HepG2 (cell line): ENCODE measurements around the gene TMEM185B. TPM values are rescaled to one million over a fixed set of nuclear protein-coding genes. Genes with fewer than 3 reads are reported as not detected.

Source experiments
- ATAC-seq: fragments of 200-7000 bp; cut with Tn5 transposase; 3 replicates; pipeline ENCODE4 v1.9.1; 2020; ENCODE audit warnings: mild to moderate bottlenecking, moderate library complexity
- BruUV-seq: library from RNA; stranded (reverse); fragments of 400-500 nt; replicated peaks from 2 replicates; lab custom pipeline; 2021; lab: Mats Ljungman, UMichigan
- CTCF ChIA-PET: fragments of 300-600 bp; formaldehyde crosslinking; extraction: SDS; loops from one replicate; lab custom pipeline; 2021; ENCODE audit warnings: low total read pairs, inconsistent platforms, low intra/inter-chr PET ratio; lab: Yijun Ruan, JAX
- POLR2A ChIA-PET: fragments of 350-600 bp; sonication (Branson Sonifier 250); formaldehyde crosslinking; loops from one replicate; lab custom pipeline; 2020; ENCODE audit warnings: antibody characterized with exemption, inconsistent platforms; lab: Yijun Ruan, JAX
- DNase-seq: peaks from one replicate; pipeline ENCODE4 v3.0.0-alpha.2; 2015; ENCODE audit warnings: low spot score
- FAIRE-seq: peaks from 3 replicates; lab custom pipeline; 2011; peaks lifted over from hg19 to GRCh38; lab: Jason Lieb, UNC
- H2AFZ ChIP-seq: one replicate; pipeline ENCODE4 v1.6.1; 2011; ENCODE audit warnings: low read length, inconsistent platforms
- H3K27ac ChIP-seq: fragments of 300-600 bp; 3 replicates; pipeline ENCODE4 v1.8.0; 2011; ENCODE audit warnings: mixed run types, mild to moderate bottlenecking, mixed read lengths, low read length, inconsistent platforms; ENCODE audit not compliant: insufficient read depth; ENCODE audit errors: extremely low read length
- H3K27me3 ChIP-seq, 2 experiments: fragments of 200-600 bp in 1 of 2; 2 replicates in 1 of 2; 3 replicates in 1 of 2; pipeline versions ENCODE4 v1.6.0 to v1.8.0; 2011; ENCODE audit warnings: low read length in 2 of 2, mild to moderate bottlenecking in 2 of 2, moderate library complexity in 2 of 2, inconsistent platforms in 1 of 2; ENCODE audit not compliant: insufficient read depth in 2 of 2, control insufficient read depth in 1 of 2
- H3K36me3 ChIP-seq, 2 experiments: fragments of 200-600 bp in 1 of 2; replicated peaks in 1 of 2; 2 replicates in 1 of 2; 3 replicates in 1 of 2; pipeline versions ENCODE4 v1.5.1 to v1.8.0; 2011; ENCODE audit warnings: low read length in 2 of 2, inconsistent platforms in 1 of 2; ENCODE audit not compliant: insufficient read depth in 2 of 2, control insufficient read depth in 1 of 2
- H3K4me1 ChIP-seq: 2 replicates; pipeline ENCODE4 v1.5.1; 2012; ENCODE audit warnings: low read length, inconsistent platforms; ENCODE audit not compliant: insufficient read depth
- H3K4me2 ChIP-seq: 2 replicates; pipeline ENCODE4 v1.6.0; 2011; ENCODE audit warnings: low read depth, low read length, inconsistent platforms
- H3K4me3 ChIP-seq, 3 experiments: fragments of 200-600 bp in 1 of 3; sonication (generic), shearing (Covaris generic) in 1 of 3; replicated peaks in 1 of 3; 2 replicates each; pipeline ENCODE4 v1.5.1; 2011 to 2016; ENCODE audit warnings: low read length in 3 of 3, inconsistent platforms in 2 of 3, low read depth in 2 of 3, mild to moderate bottlenecking in 2 of 3, control low read depth in 1 of 3, mixed read lengths in 1 of 3; ENCODE audit not compliant: insufficient read depth in 1 of 3
- H3K79me2 ChIP-seq: one replicate; pipeline ENCODE4 v1.6.1; 2011; ENCODE audit warnings: low read length, inconsistent platforms; ENCODE audit not compliant: insufficient read depth
- H3K9ac ChIP-seq: 2 replicates; pipeline ENCODE4 v1.6.0; 2011; ENCODE audit warnings: mild to moderate bottlenecking, low read depth, low read length, inconsistent platforms; ENCODE audit not compliant: insufficient read depth
- H3K9me3 ChIP-seq: 2 replicates; pipeline ENCODE4 v1.5.1; 2012; ENCODE audit warnings: mild to moderate bottlenecking, low read length
- H4K20me1 ChIP-seq: 2 replicates; pipeline ENCODE4 v1.6.0; 2011; ENCODE audit warnings: inconsistent platforms, mild to moderate bottlenecking, low read length, moderate library complexity; ENCODE audit not compliant: insufficient read depth
- ATF7 ChIP-seq, 2 experiments: fragments of 450-650 bp in 1 of 2; sonication (generic) in 1 of 2; formaldehyde crosslinking in 1 of 2; IDR thresholded peaks; 2 replicates each; pipeline versions ENCODE4 v1.4.0 to v1.6.1; 2016 to 2020; ENCODE audit warnings: antibody characterized with exemption in 1 of 2, mild to moderate bottlenecking in 1 of 2, missing genetic modification reagents in 1 of 2
- CAMTA2 ChIP-seq: sonication (generic); formaldehyde crosslinking; IDR thresholded peaks from 2 replicates; pipeline ENCODE4 v1.4.0; 2020; ENCODE audit warnings: mild to moderate bottlenecking, missing genetic modification reagents, borderline replicate concordance
- EEA1 ChIP-seq: sonication (generic); formaldehyde crosslinking; IDR thresholded peaks from 2 replicates; pipeline ENCODE4 v1.5.1; 2020; ENCODE audit warnings: mild to moderate bottlenecking, missing genetic modification reagents, borderline replicate concordance
- FOXK2 ChIP-seq: fragments of 450-650 bp; IDR thresholded peaks from 2 replicates; pipeline ENCODE4 v1.6.1; 2016
- FOXO1 ChIP-seq: sonication (generic); formaldehyde crosslinking; IDR thresholded peaks from 2 replicates; pipeline ENCODE4 v1.4.0; 2020; ENCODE audit warnings: missing genetic modification reagents
- NCOA1 ChIP-seq: sonication (generic); formaldehyde crosslinking; IDR thresholded peaks from 2 replicates; pipeline ENCODE4 v1.9.0; 2021; ENCODE audit warnings: missing genetic modification reagents
- SIN3B ChIP-seq: fragments of 150-350 bp; IDR thresholded peaks from 2 replicates; pipeline ENCODE4 v1.6.1; 2014; ENCODE audit warnings: low read length
- TBX3 ChIP-seq: fragments of 450-650 bp; IDR thresholded peaks from 2 replicates; pipeline ENCODE4 v1.6.1; 2017; ENCODE audit warnings: antibody characterized with exemption, mild to moderate bottlenecking, inconsistent platforms, borderline replicate concordance
- TMF1 ChIP-seq: sonication (generic); formaldehyde crosslinking; IDR thresholded peaks from 2 replicates; pipeline ENCODE4 v1.8.1; 2022; ENCODE audit warnings: low read depth, missing genetic modification reagents
- TOE1 ChIP-seq: sonication (generic); formaldehyde crosslinking; IDR thresholded peaks from 2 replicates; pipeline ENCODE4 v1.4.0; 2020; ENCODE audit warnings: mild to moderate bottlenecking, missing genetic modification reagents
- ZBTB21 ChIP-seq: sonication (generic); formaldehyde crosslinking; IDR thresholded peaks from 2 replicates; pipeline ENCODE4 v1.4.0; 2020; ENCODE audit warnings: missing genetic modification reagents
- ZIK1 ChIP-seq: sonication (generic); formaldehyde crosslinking; IDR thresholded peaks from 2 replicates; pipeline ENCODE4 v1.5.0; 2020; ENCODE audit warnings: mild to moderate bottlenecking, low read depth, missing genetic modification reagents, borderline replicate concordance
- ZNF557 ChIP-seq: sonication (generic); formaldehyde crosslinking; IDR thresholded peaks from 2 replicates; pipeline ENCODE4 v1.4.0; 2020; ENCODE audit warnings: missing genetic modification reagents
- ZNF607 ChIP-seq: sonication (generic); formaldehyde crosslinking; IDR thresholded peaks from 2 replicates; pipeline ENCODE4 v1.5.1; 2020; ENCODE audit warnings: missing genetic modification reagents, mild to moderate bottlenecking, borderline replicate concordance
- WGBS: methylation state at CpG from one replicate; pipeline ENCODE4 v1.1.6; 2017; ENCODE audit warnings: low lambda C conversion rate; 5-methylcytosine and 5-hydroxymethylcytosine counted together
- in situ Hi-C: cut with HindIII; loops from 2 replicates; pipeline ENCODE4 v1.10.0; 2017; ENCODE audit warnings: low pct_unique_long_range_greater_than_20kb; ENCODE audit not compliant: extremely low pct_ligation_motif_present
- intact Hi-C: fragments of 100-400 bp; cut with micrococcal nuclease; formaldehyde crosslinking; loops from one replicate; pipeline ENCODE4 v1.10.0; 2022; ENCODE audit not compliant: unreplicated experiment
- polyA plus RNA-seq, 8 experiments: library from polyadenylated mRNA; depleted of rRNA in 3 of 8; stranded (reverse) in 7 of 8; unstranded in 1 of 8; fragments of >200 nt; fragmentation: Illumina TruSeq in 4 of 8; extraction: Trizol in 4 of 8; gene quantifications; 2 replicates each; pipeline versions ENCODE4 v1.2.1 to v1.2.3, GENCODE V29; 2011 to 2016; ENCODE audit warnings: low read depth in 4 of 8, missing spikeins in 1 of 8, mixed read lengths in 1 of 8; ENCODE audit not compliant: insufficient read depth in 1 of 8
- total RNA-seq, 5 experiments: library from RNA; depleted of rRNA; stranded (reverse); fragments of >200 nt; fragmentation: Illumina TruSeq; extraction: Trizol; gene quantifications; 2 replicates each; pipeline ENCODE4 v1.2.3, GENCODE V29; 2016; ENCODE audit warnings: low read depth in 1 of 5
- TF ChIP-seq, protein P1 (sequence below): sonication (generic); formaldehyde crosslinking; IDR thresholded peaks from 2 replicates; pipeline ENCODE4 v1.8.0; 2022; ENCODE audit warnings: missing genetic modification reagents, mild to moderate bottlenecking, borderline replicate concordance
- TF ChIP-seq, protein P2 (sequence below): sonication (generic); formaldehyde crosslinking; IDR thresholded peaks from 2 replicates; pipeline ENCODE4 v1.5.1; 2020; ENCODE audit warnings: mild to moderate bottlenecking, moderate library complexity, missing genetic modification reagents
- TF ChIP-seq, protein P3 (sequence below): sonication (generic); formaldehyde crosslinking; IDR thresholded peaks from 2 replicates; pipeline ENCODE4 v1.9.0; 2022; ENCODE audit warnings: low read depth, missing genetic modification reagents

Gene TMEM185B
- total and polyA plus RNA-seq, 2 of the 13 experiments (the other 11 are each of a cell fraction or from before 2014, with no cell fraction given), result 5.6 to 7.0 TPM

DNA sequence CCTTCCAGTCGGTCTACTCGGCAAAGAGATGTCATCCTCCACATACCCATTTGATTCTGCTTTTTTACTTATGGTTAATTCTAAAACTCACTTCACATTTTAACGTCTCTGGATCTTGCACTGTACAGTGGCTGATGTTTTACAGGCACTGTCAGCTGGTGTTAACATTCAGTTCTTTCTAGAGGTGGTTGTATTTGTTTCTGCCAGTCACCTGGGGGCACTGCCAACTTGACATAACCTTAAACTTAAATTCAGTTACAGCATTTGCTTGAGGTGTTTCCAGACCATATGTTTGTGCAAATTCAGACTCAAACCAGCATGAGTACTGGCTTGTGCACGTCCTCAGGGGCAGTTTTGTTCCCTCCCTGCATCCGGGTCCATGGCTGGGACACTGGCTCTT lies 5.3 kb upstream of the TMEM185B start:
- Histone ChIP-seq H3K4me1 (peaks cover 95% of the 10 kb centered on the region), H3K27me3 (peaks cover 14 to 52% of the 10 kb centered on the region in 2 experiments; a peak in 4 of 5 replicates), H2AFZ (no peak overlapping the region), H3K9me3 (no peaks in the 10 kb centered on the region), H3K79me2 (no peaks in the 10 kb centered on the region), H3K4me3 (no peak overlapping the region), H3K4me2 (no peak overlapping the region), H4K20me1 (no peaks in the 10 kb centered on the region), H3K36me3 (no peaks in the 10 kb centered on the region), H3K9ac (no peak overlapping the region), H3K27ac (no peak overlapping the region)
- BruUV-seq, result no TSS peak
- in situ Hi-C loops, result no loop called here
- no peak for ATAC-seq
- no peak for DNase-seq
- POLR2A ChIA-PET, result no interaction called here
- FAIRE-seq, result no peak
- intact Hi-C loops, result no loop called here
- 33% methylated on average over 5 of the region's 5 CpGs for WGBS
- CTCF ChIA-PET, result no interaction called here
- TF ChIP-seq ZNF557 (CRISPR knock-in tag) (no peak), ZBTB21 (CRISPR knock-in tag) (no peak), TBX3 (no peak), ATF7 (IDR thresholded peaks at IDR 0.05) (no peak), ATF7 (CRISPR knock-in tag; IDR thresholded peaks at IDR 0.05) (no peak), FOXK2 (no peak), NCOA1 (CRISPR knock-in tag) (no peak), FOXO1 (no peak), TOE1 (CRISPR knock-in tag) (no peak), CAMTA2 (no peak), TMF1 (CRISPR knock-in tag) (no peak), SIN3B (no peak), ZIK1 (CRISPR knock-in tag) (no peak), EEA1 (CRISPR knock-in tag) (no peak), ZNF607 (CRISPR knock-in tag) (no peak)
- TF ChIP-seq, protein P1, sequence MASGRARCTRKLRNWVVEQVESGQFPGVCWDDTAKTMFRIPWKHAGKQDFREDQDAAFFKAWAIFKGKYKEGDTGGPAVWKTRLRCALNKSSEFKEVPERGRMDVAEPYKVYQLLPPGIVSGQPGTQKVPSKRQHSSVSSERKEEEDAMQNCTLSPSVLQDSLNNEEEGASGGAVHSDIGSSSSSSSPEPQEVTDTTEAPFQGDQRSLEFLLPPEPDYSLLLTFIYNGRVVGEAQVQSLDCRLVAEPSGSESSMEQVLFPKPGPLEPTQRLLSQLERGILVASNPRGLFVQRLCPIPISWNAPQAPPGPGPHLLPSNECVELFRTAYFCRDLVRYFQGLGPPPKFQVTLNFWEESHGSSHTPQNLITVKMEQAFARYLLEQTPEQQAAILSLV (CRISPR knock-in tag), result no peak
- TF ChIP-seq, protein P2, sequence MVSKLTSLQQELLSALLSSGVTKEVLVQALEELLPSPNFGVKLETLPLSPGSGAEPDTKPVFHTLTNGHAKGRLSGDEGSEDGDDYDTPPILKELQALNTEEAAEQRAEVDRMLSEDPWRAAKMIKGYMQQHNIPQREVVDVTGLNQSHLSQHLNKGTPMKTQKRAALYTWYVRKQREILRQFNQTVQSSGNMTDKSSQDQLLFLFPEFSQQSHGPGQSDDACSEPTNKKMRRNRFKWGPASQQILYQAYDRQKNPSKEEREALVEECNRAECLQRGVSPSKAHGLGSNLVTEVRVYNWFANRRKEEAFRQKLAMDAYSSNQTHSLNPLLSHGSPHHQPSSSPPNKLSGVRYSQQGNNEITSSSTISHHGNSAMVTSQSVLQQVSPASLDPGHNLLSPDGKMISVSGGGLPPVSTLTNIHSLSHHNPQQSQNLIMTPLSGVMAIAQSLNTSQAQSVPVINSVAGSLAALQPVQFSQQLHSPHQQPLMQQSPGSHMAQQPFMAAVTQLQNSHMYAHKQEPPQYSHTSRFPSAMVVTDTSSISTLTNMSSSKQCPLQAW, result no peak
- TF ChIP-seq, protein P3, sequence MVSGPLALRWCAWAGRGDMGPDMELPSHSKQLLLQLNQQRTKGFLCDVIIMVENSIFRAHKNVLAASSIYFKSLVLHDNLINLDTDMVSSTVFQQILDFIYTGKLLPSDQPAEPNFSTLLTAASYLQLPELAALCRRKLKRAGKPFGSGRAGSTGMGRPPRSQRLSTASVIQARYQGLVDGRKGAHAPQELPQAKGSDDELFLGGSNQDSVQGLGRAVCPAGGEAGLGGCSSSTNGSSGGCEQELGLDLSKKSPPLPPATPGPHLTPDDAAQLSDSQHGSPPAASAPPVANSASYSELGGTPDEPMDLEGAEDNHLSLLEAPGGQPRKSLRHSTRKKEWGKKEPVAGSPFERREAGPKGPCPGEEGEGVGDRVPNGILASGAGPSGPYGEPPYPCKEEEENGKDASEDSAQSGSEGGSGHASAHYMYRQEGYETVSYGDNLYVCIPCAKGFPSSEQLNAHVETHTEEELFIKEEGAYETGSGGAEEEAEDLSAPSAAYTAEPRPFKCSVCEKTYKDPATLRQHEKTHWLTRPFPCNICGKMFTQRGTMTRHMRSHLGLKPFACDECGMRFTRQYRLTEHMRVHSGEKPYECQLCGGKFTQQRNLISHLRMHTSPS (CRISPR knock-in tag), result no peak
